GM06990 (cell line): ENCODE results near the gene AUTS2.

ENCODE experiments used
- DNase-seq: peaks from one replicate; pipeline ENCODE4 v3.0.0-alpha.2; 2011; ENCODE audit not compliant: insufficient read length; ENCODE audit errors: extremely low read depth
- H3K27me3 ChIP-seq: replicated peaks from 2 replicates; pipeline ENCODE4 v1.6.0; 2011; ENCODE audit warnings: low read length; ENCODE audit not compliant: control insufficient read depth, insufficient read depth
- H3K36me3 ChIP-seq: 2 replicates; pipeline ENCODE4 v1.5.1; 2011; ENCODE audit warnings: low read length; ENCODE audit not compliant: control insufficient read depth, insufficient read depth
- H3K4me3 ChIP-seq: replicated peaks from 2 replicates; pipeline ENCODE4 v1.5.1; 2011; ENCODE audit warnings: low read depth, mild to moderate bottlenecking, control low read depth, low read length
- TF ChIP-seq, protein P1 (sequence below): IDR thresholded peaks from 2 replicates; pipeline ENCODE4 v1.5.1; 2011; ENCODE audit warnings: low read length, control low read depth, mild to moderate bottlenecking, inconsistent platforms; ENCODE audit not compliant: insufficient read depth, poor library complexity, severe bottlenecking

The AUTS2 gene

DNA sequence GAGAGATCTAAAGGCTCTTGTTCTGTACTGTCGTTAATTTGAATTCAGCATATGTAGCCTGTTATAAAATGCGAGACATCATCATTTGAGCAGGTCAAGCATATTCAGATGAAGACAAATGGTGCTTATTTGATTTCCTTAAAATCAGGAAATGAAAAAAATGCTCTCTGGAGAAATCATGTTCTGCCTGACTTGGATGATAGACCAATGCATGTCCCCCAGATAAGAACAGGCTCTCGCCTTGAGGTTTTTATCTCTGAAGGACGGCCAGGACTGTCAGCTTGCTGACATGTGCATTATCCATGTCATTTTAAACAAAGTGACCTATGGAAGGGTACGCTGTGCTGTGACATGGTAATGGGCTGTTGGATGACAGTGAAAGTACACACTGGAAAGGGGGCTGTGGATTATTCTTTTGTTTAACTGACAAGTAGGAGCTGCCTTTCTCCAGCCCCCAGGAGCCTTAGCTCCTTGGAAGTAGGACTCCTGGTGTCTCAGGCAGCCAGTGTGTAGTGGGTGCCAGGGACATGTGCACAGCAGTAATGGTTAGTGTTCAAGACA is 838.6 kb downstream of the AUTS2 start:
- no peaks in the 10 kb centered on the region for H3K36me3 ChIP-seq
- DNase-seq, result no peak
- TF ChIP-seq, protein P1, sequence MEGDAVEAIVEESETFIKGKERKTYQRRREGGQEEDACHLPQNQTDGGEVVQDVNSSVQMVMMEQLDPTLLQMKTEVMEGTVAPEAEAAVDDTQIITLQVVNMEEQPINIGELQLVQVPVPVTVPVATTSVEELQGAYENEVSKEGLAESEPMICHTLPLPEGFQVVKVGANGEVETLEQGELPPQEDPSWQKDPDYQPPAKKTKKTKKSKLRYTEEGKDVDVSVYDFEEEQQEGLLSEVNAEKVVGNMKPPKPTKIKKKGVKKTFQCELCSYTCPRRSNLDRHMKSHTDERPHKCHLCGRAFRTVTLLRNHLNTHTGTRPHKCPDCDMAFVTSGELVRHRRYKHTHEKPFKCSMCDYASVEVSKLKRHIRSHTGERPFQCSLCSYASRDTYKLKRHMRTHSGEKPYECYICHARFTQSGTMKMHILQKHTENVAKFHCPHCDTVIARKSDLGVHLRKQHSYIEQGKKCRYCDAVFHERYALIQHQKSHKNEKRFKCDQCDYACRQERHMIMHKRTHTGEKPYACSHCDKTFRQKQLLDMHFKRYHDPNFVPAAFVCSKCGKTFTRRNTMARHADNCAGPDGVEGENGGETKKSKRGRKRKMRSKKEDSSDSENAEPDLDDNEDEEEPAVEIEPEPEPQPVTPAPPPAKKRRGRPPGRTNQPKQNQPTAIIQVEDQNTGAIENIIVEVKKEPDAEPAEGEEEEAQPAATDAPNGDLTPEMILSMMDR, result no peak
- H3K27me3 ChIP-seq, result no peaks in the 10 kb centered on the region
- no peak overlapping the region for H3K4me3 ChIP-seq

DNA sequence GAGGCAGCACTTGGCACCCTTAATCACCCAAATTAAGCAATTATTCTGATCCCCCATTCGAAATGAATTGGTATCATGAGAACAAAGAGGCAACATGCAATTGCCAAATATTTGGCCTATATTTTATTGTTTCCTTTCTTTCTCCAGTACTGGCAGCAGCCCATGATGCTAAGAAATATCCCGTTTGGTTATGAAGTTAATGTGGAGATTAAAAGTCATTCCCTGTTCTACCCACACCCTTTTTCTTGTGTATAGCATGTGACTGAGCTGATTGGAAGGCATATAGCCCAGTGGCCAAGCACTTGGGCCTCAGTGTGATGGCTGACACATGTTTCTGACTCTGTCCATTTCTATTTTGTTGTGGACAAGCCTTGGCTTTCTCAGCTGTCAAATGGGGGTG is 841.4 kb downstream of the AUTS2 start:
- H3K36me3 ChIP-seq, result no peaks in the 10 kb centered on the region
- DNase-seq, result no peak
- TF ChIP-seq, protein P1, result no peak
- no peaks in the 10 kb centered on the region for H3K27me3 ChIP-seq
- H3K4me3 ChIP-seq, result no peak overlapping the region

DNA sequence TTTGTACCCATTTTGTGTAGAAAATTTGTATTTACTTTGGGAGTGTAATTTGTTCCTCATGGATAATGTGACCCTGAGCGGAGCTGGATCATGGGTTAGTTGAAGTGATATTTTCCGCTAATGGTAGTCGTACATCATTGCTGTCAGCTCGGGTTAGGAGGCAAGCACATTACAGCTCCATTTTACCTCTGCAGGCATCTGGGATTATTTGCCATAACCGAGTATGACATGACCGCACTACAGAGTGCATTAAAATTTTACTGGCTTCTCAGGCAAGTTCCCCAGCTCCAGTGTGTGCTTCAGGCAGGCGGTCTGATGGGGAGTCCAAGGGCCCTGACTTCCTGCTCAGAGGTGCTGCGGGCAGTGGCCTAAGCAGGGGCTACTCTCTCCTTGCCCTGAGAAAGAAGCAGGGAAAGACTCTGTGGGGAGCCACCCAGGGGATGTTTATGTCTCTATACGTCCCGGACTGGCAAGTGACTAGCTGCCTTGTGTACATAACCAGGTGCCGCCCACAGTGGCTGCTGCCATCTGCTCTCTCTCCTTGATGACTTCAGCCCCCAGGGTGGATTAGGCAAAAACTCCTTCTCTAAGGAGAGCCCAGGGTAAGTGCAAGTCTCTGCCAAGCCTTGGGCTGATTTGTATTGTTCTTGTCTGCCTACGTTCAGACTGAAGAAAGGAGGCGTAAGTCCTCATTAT is 848.3 kb downstream of the AUTS2 start:
- H3K36me3 ChIP-seq, result no peaks in the 10 kb centered on the region
- TF ChIP-seq, protein P1, result no peak
- H3K4me3 ChIP-seq, result no peak overlapping the region
- DNase-seq, result no peak
- no peaks in the 10 kb centered on the region for H3K27me3 ChIP-seq

DNA sequence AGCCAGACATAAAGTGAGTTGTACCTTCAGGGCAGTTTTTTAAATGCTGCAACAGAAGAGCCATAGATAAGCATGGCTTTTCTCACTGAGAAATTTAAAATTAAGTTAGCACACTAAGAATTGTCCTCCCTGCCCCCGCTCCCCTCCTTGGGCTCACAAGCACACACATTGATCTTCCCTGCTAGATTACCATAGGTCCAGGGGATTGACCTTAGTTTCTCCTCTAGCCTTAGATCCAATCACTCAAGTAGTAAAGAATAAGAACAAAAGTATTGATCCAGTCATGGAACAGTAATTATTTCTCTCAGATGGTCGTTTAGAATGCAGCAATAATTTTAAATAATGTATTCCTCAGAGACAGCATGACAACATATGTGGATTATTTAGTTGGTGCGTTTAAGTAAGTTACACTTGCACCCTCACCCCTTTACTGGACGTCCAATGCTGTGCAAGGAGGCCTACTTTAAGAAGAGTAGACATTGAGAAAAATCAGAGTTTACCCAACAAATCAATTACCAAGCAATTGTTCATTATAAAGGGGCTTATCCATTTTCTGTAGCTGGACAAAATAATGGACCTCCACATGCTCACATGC is 850.1 kb downstream of the AUTS2 start:
- H3K4me3 ChIP-seq, result no peak overlapping the region
- TF ChIP-seq, protein P1, result no peak
- DNase-seq, result no peak

DNA sequence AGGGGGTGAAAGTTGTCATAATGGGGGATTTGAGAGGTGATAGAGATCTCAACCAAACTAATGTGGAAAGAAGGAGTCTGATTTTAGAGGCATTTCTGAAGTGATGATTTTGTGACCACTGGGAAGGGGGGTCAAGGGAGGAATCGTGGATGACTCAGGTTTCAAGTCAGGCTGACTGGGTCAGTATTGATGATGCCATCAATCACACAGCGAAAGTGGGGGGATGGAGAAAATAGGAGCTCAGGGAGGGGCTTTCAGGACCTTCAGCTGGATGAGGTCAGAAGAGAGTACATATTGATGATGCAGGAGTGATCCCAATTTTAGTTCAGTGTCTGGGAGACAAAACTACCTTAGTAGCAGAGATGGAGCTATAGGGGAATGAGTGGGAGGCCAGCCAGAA is 852.5 kb downstream of the AUTS2 start:
- H3K4me3 ChIP-seq, result no peak overlapping the region
- H3K36me3 ChIP-seq, result no peaks in the 10 kb centered on the region
- H3K27me3 ChIP-seq, result no peaks in the 10 kb centered on the region
- DNase-seq, result no peak
- TF ChIP-seq, protein P1, result no peak

More for the DNA sequence above, 850.1 kb downstream of the AUTS2 start:
- Histone ChIP-seq H3K36me3 (no peaks in the 10 kb centered on the region), H3K27me3 (no peaks in the 10 kb centered on the region)
